Gastroesophageal sphincter (tissue), 3 donors: ENCODE results near the gene FZD7.

Experiments
- CTCF ChIP-seq, 4 experiments: fragments of 200-600 bp in 2 of 4; fragments of 450-650 bp in 2 of 4; sonication (generic) in 1 of 4; IDR thresholded peaks; one replicate each; pipeline ENCODE4 v1.5.1; 2017 to 2019; ENCODE audit warnings: antibody characterized with exemption in 4 of 4, mild to moderate bottlenecking in 2 of 4, moderate library complexity in 2 of 4
- EP300 ChIP-seq: sonication (generic); formaldehyde crosslinking; IDR thresholded peaks from one replicate; pipeline ENCODE4 v1.6.1; 2017; ENCODE audit warnings: antibody characterized with exemption, mild to moderate bottlenecking
- POLR2A ChIP-seq, 2 donors: fragments of 450-650 bp; IDR thresholded peaks; one replicate each; pipeline ENCODE4 v1.6.1; 2017; ENCODE audit warnings: antibody characterized with exemption in 2 of 2, mild to moderate bottlenecking in 2 of 2, moderate library complexity in 1 of 2
- POLR2AphosphoS5 ChIP-seq: sonication (generic); formaldehyde crosslinking; IDR thresholded peaks from one replicate; pipeline ENCODE4 v1.6.1; 2017; ENCODE audit warnings: antibody characterized with exemption

- TF ChIP-seq CTCF (IDR thresholded peaks at IDR 0.05), result no peak
- no peak for TF ChIP-seq EP300
- no peak for TF ChIP-seq POLR2A (IDR thresholded peaks at IDR 0.05)
- no peak for TF ChIP-seq POLR2AphosphoS5
Measured at GRCh38 chr2:201984800-201985525, 48.7 kb upstream of the FZD7 start.
